Measurements from ENCODE around the gene SRGAP2C. TPM values are rescaled to one million over a fixed set of nuclear protein-coding genes. Genes with fewer than 3 reads are reported as not detected.
"Not testable (repeated sequence)": the region's sequence is repeated elsewhere in the genome, so short reads cannot be mapped to it uniquely, and the experiment has no call there.

The SRGAP2C gene
- polyA plus RNA-seq, 3 donors from 2014 or later, result 0.69 to 2.0 (median 1.3) TPM

DNA sequence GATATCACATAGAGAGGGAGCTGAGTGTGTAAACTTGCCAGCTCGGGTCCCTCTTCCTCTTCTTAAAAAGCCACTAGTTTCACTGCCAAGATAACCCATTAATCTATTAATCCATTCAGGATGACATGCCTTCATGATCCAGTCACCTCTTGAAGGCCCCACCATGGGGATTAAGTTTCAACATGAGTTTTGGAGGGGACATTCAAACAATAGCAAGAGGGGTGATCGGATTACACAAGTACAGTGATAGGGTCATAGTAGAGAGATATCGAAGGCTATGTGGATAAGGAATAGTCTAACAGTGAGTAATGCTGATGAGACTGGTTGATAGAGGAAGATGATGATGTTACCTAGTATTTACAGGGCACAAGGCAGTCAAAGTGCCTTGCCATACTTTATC is 18.2 kb downstream of the SRGAP2C start:
- H3K27me3 Mint-ChIP-seq (ENCODE audit: low read depth in 3 of 3); H3K4me3 Mint-ChIP-seq: not testable (repeated sequence)

DNA sequence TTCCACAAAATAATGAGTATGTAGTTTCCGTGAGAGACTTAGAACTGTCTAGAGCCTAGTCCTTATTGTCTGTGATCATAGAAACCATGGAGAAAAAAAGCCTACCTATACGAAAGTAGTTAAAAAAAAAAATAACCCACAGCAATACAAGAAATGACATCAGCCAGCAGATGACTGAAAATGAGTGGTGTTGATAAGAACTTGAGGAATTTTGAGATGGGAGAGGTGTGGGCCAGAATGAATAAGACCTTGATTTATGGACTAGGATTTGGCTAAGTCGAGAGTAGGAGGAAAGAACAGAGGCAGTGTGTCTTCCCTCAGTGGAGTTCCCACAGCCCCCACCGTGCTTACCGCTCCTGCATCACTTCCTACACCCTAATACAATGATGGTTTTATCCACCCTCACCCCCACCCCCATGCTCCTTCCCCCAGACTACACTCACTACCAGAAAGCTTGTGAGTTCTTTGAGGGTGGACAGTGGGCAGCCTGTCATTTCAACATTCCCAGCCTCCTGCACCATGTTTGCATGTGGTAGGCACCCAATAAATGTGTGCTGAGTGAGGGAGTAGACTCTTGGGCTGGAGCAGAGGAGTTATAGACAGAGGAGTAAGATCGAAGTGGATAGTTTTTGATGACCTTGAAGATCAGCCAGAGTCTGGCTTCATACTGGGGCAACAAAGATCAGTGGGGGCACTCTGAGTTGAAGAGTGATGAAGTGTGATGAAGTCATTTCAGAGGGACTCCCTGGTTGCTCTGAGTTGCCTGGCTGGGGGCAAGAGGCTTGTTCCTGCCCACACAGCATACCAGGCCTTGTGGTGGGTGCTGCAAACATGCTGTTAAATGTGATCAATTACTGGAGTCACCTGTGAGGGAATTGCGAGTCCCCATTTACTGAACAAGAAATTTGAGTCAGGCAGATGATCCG is 21.3 kb downstream of the SRGAP2C start:
- H3K27ac Mint-ChIP-seq; H3K9me3 Mint-ChIP-seq; H3K27me3 Mint-ChIP-seq (ENCODE audit: low read depth in 3 of 3); H3K36me3 Mint-ChIP-seq; H3K4me1 Mint-ChIP-seq; DNase-seq; H3K4me3 Mint-ChIP-seq: not testable (repeated sequence)

More for the DNA sequence above, 18.2 kb downstream of the SRGAP2C start:
- H3K36me3 Mint-ChIP-seq, H3K9me3 Mint-ChIP-seq, H3K27ac Mint-ChIP-seq, DNase-seq, H3K4me1 Mint-ChIP-seq: not testable (repeated sequence)

DNA sequence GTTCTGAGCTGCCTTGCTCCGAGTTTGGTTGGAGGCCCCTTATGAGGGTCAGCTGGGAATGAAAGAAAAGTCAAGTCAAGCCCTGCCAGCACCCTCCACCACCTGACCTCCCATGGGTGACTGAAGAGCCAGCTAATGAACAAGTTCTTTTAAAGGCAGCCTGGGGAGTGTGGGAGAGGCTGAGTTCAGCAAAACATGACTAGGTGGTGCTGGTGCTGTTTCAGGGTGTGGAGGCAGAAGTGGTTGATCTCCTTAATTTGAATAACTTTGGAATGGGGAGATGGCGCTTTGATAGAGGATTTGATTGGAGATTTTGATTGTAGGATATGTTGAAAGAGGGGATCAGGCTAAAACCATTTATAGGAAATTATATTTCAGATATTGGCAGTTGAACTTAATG is 22.6 kb downstream of the SRGAP2C start:
- H3K36me3 Mint-ChIP-seq; DNase-seq; H3K27ac Mint-ChIP-seq; H3K4me1 Mint-ChIP-seq; H3K27me3 Mint-ChIP-seq (ENCODE audit: low read depth in 3 of 3); H3K9me3 Mint-ChIP-seq; H3K4me3 Mint-ChIP-seq: not testable (repeated sequence)

DNA sequence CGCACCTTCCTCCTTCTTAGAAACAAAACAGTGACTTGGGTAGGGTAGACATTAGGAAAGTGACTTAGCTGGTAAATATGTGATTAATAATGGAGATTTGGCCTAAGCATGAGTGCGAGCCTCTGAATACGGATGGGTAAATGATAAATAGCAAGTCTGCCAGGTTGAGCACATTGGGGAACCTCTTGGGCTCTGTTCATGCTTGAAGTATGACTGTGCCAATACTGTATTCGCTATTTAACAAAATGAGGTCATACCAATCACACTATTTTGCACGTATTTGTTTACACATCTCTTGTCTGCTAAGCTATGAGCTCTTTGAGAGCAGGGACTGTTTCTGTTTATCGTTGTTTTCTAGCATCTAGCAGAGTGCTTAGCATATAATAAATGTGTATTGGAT is 23.6 kb downstream of the SRGAP2C start:
- not testable (repeated sequence) for H3K4me3 Mint-ChIP-seq; H3K9me3 Mint-ChIP-seq; H3K4me1 Mint-ChIP-seq; H3K36me3 Mint-ChIP-seq; DNase-seq; H3K27me3 Mint-ChIP-seq (ENCODE audit: low read depth in 3 of 3); H3K27ac Mint-ChIP-seq

GRCh38 chr1:121210778-121211177 is 26.0 kb downstream of the SRGAP2C start:
- DNase-seq; H3K27me3 Mint-ChIP-seq (ENCODE audit: low read depth in 3 of 3); H3K27ac Mint-ChIP-seq; H3K36me3 Mint-ChIP-seq; H3K4me1 Mint-ChIP-seq; H3K9me3 Mint-ChIP-seq; H3K4me3 Mint-ChIP-seq: not testable (repeated sequence)

- H3K36me3 Mint-ChIP-seq; H3K4me3 Mint-ChIP-seq; H3K9me3 Mint-ChIP-seq; H3K27me3 Mint-ChIP-seq (ENCODE audit: low read depth in 3 of 3); H3K4me1 Mint-ChIP-seq; H3K27ac Mint-ChIP-seq; DNase-seq: not testable (repeated sequence)
These were observed 28.7 kb downstream of the SRGAP2C start for GRCh38 chr1:121213491-121213890.

DNA sequence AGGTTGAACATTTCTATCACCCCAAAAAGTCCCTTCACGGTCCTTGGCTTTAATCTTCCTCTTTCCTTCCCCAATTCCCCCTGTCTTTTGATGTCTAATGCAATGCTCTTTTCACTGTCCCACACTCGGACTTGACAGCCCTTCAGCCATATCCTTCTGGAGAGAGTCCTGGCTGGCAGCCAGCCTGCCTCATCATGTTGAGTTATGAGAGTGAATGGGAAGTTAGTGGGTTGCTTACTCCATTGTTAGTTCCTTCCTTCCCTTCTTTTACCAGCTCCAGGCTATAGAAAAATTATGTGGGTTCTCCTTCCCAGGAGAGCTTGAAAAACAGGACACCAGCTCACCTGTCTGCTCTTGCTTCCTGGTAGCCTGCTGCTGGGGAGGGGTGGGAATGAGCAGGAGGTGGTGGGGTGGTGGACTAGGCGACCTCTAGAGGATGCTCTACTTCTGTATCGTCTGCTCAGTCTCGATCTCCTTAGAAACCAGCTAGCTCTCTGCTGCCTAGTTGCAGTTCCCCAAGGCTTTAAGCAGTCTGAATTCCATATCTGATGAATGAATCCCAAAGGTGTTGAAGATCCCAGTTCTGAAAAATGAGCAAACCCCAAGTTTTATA is 29.9 kb downstream of the SRGAP2C start:
- not testable (repeated sequence) for H3K27me3 Mint-ChIP-seq (ENCODE audit: low read depth in 3 of 3); H3K4me1 Mint-ChIP-seq; H3K9me3 Mint-ChIP-seq; H3K27ac Mint-ChIP-seq; H3K36me3 Mint-ChIP-seq; H3K4me3 Mint-ChIP-seq; DNase-seq

GRCh38 chr1:121215699-121216417 is 31.1 kb downstream of the SRGAP2C start:
- not testable (repeated sequence) for H3K4me3 Mint-ChIP-seq; H3K4me1 Mint-ChIP-seq; DNase-seq; H3K36me3 Mint-ChIP-seq; H3K27ac Mint-ChIP-seq; H3K9me3 Mint-ChIP-seq; H3K27me3 Mint-ChIP-seq (ENCODE audit: low read depth in 3 of 3)

DNA sequence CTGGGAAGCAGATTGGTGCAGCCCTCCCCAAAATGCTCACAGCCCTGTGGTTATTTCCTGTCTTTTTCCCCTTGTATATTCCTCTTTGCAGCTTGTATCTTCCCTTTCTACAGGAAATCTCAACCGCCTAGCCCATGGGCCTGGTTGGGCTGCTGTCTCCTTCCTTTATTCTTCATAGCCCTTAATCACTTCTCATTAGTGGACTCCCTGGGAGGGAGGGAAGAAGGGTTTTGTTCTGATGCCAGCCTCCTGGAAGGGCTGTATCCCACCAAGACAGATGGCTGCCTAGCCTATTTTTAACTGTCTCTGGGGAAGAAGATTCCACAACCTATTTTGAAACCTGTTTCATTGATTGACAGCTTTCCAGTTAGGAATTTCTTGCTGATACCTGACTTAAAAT is 31.9 kb downstream of the SRGAP2C start:
- H3K27me3 Mint-ChIP-seq (ENCODE audit: low read depth in 3 of 3); H3K9me3 Mint-ChIP-seq; H3K27ac Mint-ChIP-seq; H3K36me3 Mint-ChIP-seq; H3K4me3 Mint-ChIP-seq; DNase-seq; H3K4me1 Mint-ChIP-seq: not testable (repeated sequence)

DNA sequence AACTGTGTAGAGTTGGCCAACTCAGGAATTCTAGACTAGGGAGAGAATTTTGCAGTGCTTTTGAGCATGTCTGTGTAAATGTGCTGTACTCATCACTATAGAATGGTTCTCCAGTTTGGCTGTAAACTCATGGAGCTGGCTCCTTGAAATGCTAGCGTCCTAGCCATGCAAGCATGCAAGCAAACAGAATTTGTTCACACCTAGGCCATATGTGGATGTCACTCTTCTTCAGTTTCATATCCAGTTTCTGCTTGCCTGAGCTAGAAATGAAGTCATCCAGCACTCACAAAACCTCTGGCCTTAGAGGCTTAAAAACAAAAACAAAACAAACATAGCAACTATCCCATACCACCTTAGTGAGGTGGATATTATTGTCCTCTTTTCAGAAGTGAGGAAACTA is 37.0 kb downstream of the SRGAP2C start:
- DNase-seq; H3K4me1 Mint-ChIP-seq; H3K27ac Mint-ChIP-seq; H3K36me3 Mint-ChIP-seq; H3K4me3 Mint-ChIP-seq; H3K27me3 Mint-ChIP-seq (ENCODE audit: low read depth in 3 of 3); H3K9me3 Mint-ChIP-seq: not testable (repeated sequence)

DNA sequence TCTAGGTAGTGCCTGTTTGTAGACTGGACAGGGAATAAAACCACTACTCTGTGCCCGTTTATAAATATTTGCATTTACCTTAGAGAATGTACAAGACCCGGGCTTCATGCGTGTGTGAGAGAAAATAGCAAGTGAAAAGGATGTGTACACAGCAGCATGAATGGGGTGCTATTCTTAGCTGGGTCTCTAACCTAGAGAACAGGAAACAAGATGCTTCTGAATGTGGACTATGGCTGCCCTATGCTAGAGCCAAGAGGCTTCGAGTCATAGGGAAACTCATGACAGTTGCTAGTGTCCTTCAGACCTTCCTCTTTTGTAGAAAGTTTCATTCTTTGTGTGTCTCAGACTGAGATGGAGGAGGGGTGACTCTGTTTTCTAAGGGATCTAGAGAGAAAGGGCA is 39.9 kb downstream of the SRGAP2C start:
- H3K27ac Mint-ChIP-seq; H3K36me3 Mint-ChIP-seq; H3K27me3 Mint-ChIP-seq (ENCODE audit: low read depth in 3 of 3); H3K4me1 Mint-ChIP-seq; H3K4me3 Mint-ChIP-seq; H3K9me3 Mint-ChIP-seq; DNase-seq: not testable (repeated sequence)

GRCh38 chr1:121226295-121226904 is 41.6 kb downstream of the SRGAP2C start:
- DNase-seq, result not testable (repeated sequence)

DNA sequence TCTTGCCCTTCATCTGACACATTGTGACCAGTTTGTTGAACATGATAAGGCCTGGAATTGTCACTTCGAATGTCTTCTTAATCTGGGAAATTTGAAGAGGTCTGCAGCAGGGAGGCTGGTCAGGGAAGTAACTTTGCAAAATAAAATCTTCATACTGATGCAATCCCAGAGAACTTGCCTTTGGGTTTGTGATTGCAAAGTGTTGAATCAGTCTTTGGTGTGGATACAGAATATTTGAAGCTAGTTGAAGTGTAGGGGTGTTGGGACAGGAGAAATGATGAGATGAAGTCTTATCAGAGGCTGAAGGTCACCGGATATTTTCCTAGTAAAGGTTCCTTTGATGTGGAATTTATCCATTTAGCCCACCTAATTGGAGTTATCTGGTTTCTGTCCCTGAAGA is 42.1 kb downstream of the SRGAP2C start:
- H3K27me3 Mint-ChIP-seq (ENCODE audit: low read depth in 3 of 3); H3K9me3 Mint-ChIP-seq; H3K4me1 Mint-ChIP-seq; H3K27ac Mint-ChIP-seq; H3K36me3 Mint-ChIP-seq; DNase-seq; H3K4me3 Mint-ChIP-seq: not testable (repeated sequence)

More at GRCh38 chr1:121226295-121226904, 41.6 kb downstream of the SRGAP2C start:
- H3K27ac Mint-ChIP-seq; H3K27me3 Mint-ChIP-seq (ENCODE audit: low read depth in 3 of 3); H3K9me3 Mint-ChIP-seq; H3K4me3 Mint-ChIP-seq; H3K36me3 Mint-ChIP-seq; H3K4me1 Mint-ChIP-seq: not testable (repeated sequence)
